K562 (cell line): Measurements from ENCODE around the gene CD19. TPM values are rescaled to one million over a fixed set of nuclear protein-coding genes. Genes with fewer than 3 reads are reported as not detected.

ENCODE experiments used
- CEBPG ChIP-seq, 3 experiments: fragments of 200-800 bp in 1 of 3; sonication (Bioruptor generic) in 1 of 3; sonication (generic) in 1 of 3; formaldehyde crosslinking in 1 of 3; IDR thresholded peaks in 2 of 3; conservative IDR thresholded peaks in 1 of 3; 2 replicates each; pipeline versions ENCODE4 v1.6.1 to v1.8.0; 2016 to 2022; ENCODE audit warnings: missing compliant biosample characterization in 2 of 3, missing genetic modification characterization in 2 of 3, mild to moderate bottlenecking in 1 of 3, missing genetic modification reagents in 1 of 3
- CREB3L1 ChIP-seq: fragments of 450-650 bp; IDR thresholded peaks from 2 replicates; pipeline ENCODE4 v1.6.1; 2014; ENCODE audit warnings: low read depth, mild to moderate bottlenecking, moderate library complexity, borderline replicate concordance
- EHMT2 ChIP-seq: fragments of 450-650 bp; IDR thresholded peaks from 2 replicates; pipeline ENCODE4 v1.6.1; 2018; ENCODE audit warnings: antibody characterized with exemption
- ETV5 ChIP-seq: sonication (generic); formaldehyde crosslinking; IDR thresholded peaks from 2 replicates; pipeline ENCODE4 v1.4.0; 2020; ENCODE audit warnings: low read depth, mild to moderate bottlenecking, missing genetic modification reagents
- HDGF ChIP-seq: fragments of 450-650 bp; IDR thresholded peaks from 2 replicates; pipeline ENCODE4 v1.6.1; 2016
- HMGN3 ChIP-seq: IDR thresholded peaks from 2 replicates; pipeline ENCODE4 v1.6.1; 2011; ENCODE audit warnings: borderline replicate concordance, low read depth, mild to moderate bottlenecking, mixed read lengths, low read length; ENCODE audit not compliant: insufficient read length; ENCODE audit errors: extremely low read depth
- MCM7 ChIP-seq, 2 experiments: fragments of 450-650 bp; IDR thresholded peaks; 2 replicates each; pipeline ENCODE4 v1.6.1; 2016 to 2018
- MGA ChIP-seq: fragments of 450-650 bp; IDR thresholded peaks from 2 replicates; pipeline ENCODE4 v1.6.1; 2016; ENCODE audit warnings: mild to moderate bottlenecking, moderate library complexity
- NR2C2 ChIP-seq, 2 experiments: fragments of 200-800 bp in 1 of 2; sonication (Bioruptor generic) in 1 of 2; sonication (generic) in 1 of 2; formaldehyde crosslinking in 1 of 2; IDR thresholded peaks; 2 replicates each; pipeline versions ENCODE4 v1.6.1 to v1.8.0; 2016 to 2022; ENCODE audit warnings: mild to moderate bottlenecking in 1 of 2, missing compliant biosample characterization in 1 of 2, missing genetic modification characterization in 1 of 2, missing genetic modification reagents in 1 of 2
- POU5F1 ChIP-seq: fragments of 150-350 bp; IDR thresholded peaks from 2 replicates; pipeline ENCODE4 v1.6.1; 2014; ENCODE audit warnings: borderline replicate concordance, low read length, low read depth, mild to moderate bottlenecking; ENCODE audit not compliant: partially characterized antibody
- ZFP36 ChIP-seq: fragments of 150-350 bp; IDR thresholded peaks from 2 replicates; pipeline ENCODE4 v1.6.1; 2018; ENCODE audit warnings: low read length, low read depth; ENCODE audit not compliant: partially characterized antibody
- ZNF696 ChIP-seq: fragments of 250-450 bp; sonication (Bioruptor Pico); conservative IDR thresholded peaks from 2 replicates; pipeline ENCODE4 v1.4.0; 2020; ENCODE audit warnings: mild to moderate bottlenecking, moderate library complexity
- ZNF830 ChIP-seq: fragments of 250-450 bp; sonication (Bioruptor Pico); IDR thresholded peaks from 2 replicates; pipeline ENCODE4 v1.5.0; 2021; ENCODE audit warnings: mild to moderate bottlenecking
- polyA plus RNA-seq, 8 experiments: library from polyadenylated mRNA; depleted of rRNA in 4 of 8; stranded (reverse) in 5 of 8; unstranded in 3 of 8; fragments of >200 nt; fragmentation: Nextera tagmentation in 2 of 8; fragmentation: Illumina TruSeq in 1 of 8; extraction: Ambion mirVana in 2 of 8; extraction: Trizol in 1 of 8; gene quantifications; 2 replicates each; pipeline versions ENCODE4 v1.2.1 to v1.2.3, GENCODE V29; 2011 to 2014; ENCODE audit warnings: inconsistent platforms in 1 of 8, missing spikeins in 1 of 8
- total RNA-seq, 7 experiments: library from RNA; depleted of rRNA in 6 of 7; stranded (reverse); fragments of >200 nt in 6 of 7; fragmentation: Illumina TruSeq in 2 of 7; extraction: Trizol in 2 of 7; gene quantifications; 2 replicates each; pipeline versions ENCODE4 v1.2.1 to v1.2.3, GENCODE V29; 2011 to 2021; ENCODE audit warnings: low replicate concordance in 1 of 7

CD19 gene
- total and polyA plus RNA-seq, 9 of the 15 experiments (the other 6 are each of a cell fraction or from before 2014, with no cell fraction given), result 0.27 to 3.7 (median 2.0) TPM; not detected in 1

GRCh38 chr16:28935924-28936783 is 4.4 kb downstream of the CD19 start (continued):
- peak; percentile 88 for TF ChIP-seq MGA
- TF ChIP-seq ZNF830, result 0 out of 2 replicates have a peak, but pooled peaks have one; percentile 35
- no peak for TF ChIP-seq ZNF696 (CRISPR knock-in tag)
- peak; percentile 57; the same call in 1 of the 2 replicates for TF ChIP-seq HDGF
- peak; percentile 75 for TF ChIP-seq ZFP36
- TF ChIP-seq NR2C2 (CRISPR knock-in tag; IDR thresholded peaks at IDR 0.05), result no peak
- TF ChIP-seq NR2C2 (tag; IDR thresholded peaks at IDR 0.05), result peak; percentile 45; the same call in 1 of the 2 replicates
- no peak for TF ChIP-seq CREB3L1
- peak; percentile 80 for TF ChIP-seq HMGN3
- TF ChIP-seq POU5F1, result no peak
- TF ChIP-seq EHMT2, result no peak
- no peak for TF ChIP-seq MCM7 (IDR thresholded peaks at IDR 0.05)
- TF ChIP-seq CEBPG (CRISPR knock-in tag; IDR thresholded peaks at IDR 0.05), result no peak
- TF ChIP-seq CEBPG (tag; conservative IDR thresholded peaks at IDR 0.05 in 1 of 2, IDR thresholded peaks at IDR 0.05 in 1 of 2), result no peak
- peak; percentile 59 for TF ChIP-seq ETV5 (CRISPR knock-in tag)
